IgD-negative memory B cell (primary cell): ENCODE measurements around the gene PNRC2. TPM values are rescaled to one million over a fixed set of nuclear protein-coding genes. Genes with fewer than 3 reads are reported as not detected.
"Not testable (repeated sequence)": the region's sequence is repeated elsewhere in the genome, so short reads cannot be mapped to it uniquely, and the experiment has no call there.

Experiments
- H3K27ac Mint-ChIP-seq, 3 donors: one replicate each; pipeline ENCODE4 v1.8.0; 2020 to 2022; ENCODE audit warnings: mild to moderate bottlenecking in 3 of 3, mixed read lengths in 3 of 3, moderate library complexity in 1 of 3
- H3K27me3 Mint-ChIP-seq: one replicate; pipeline ENCODE4 v1.8.0; 2021; ENCODE audit warnings: mixed read lengths
- H3K36me3 Mint-ChIP-seq: one replicate; pipeline ENCODE4 v1.8.0; 2020; ENCODE audit warnings: mild to moderate bottlenecking, mixed read lengths
- H3K4me1 Mint-ChIP-seq, 3 donors: one replicate each; pipeline ENCODE4 v1.8.0; 2020 to 2022; ENCODE audit warnings: mixed read lengths in 3 of 3, mild to moderate bottlenecking in 1 of 3
- H3K4me3 Mint-ChIP-seq, 4 donors: one replicate each; pipeline ENCODE4 v1.8.0; 2020 to 2022; ENCODE audit warnings: mild to moderate bottlenecking in 4 of 4, mixed read lengths in 4 of 4, moderate library complexity in 3 of 4
- H3K9me3 Mint-ChIP-seq, 3 donors: one replicate each; pipeline ENCODE4 v1.8.0; 2020 to 2021; ENCODE audit warnings: mixed read lengths in 3 of 3, mild to moderate bottlenecking in 1 of 3
- polyA plus RNA-seq: library from polyadenylated mRNA; unstranded; fragments of 300-500 nt; fragmentation: Illumina TruSeq; gene quantifications from one replicate; pipeline ENCODE4 v1.2.3, GENCODE V29; 2021

PNRC2 gene
- polyA plus RNA-seq, 1 donor from 2014 or later, result 143 TPM

- Mint-ChIP-seq H3K36me3 (peaks cover 5% of the 10 kb centered on the region), H3K27me3 (no peaks in the 10 kb centered on the region), H3K9me3 (no peaks in the 10 kb centered on the region), H3K4me3 (peak overlapping the region in 2 of 4 donors; percentile 36 to 65), H3K27ac (peak overlapping the region; percentile 9 to 87 (median 87)), H3K4me1 (peaks cover 34 to 39% (median 37%) of the 10 kb centered on the region in 3 donors)
These were observed 4.6 kb downstream of the PNRC2 start for GRCh38 chr1:23964235-23964668.

- no peaks in the 10 kb centered on the region for H3K9me3 Mint-ChIP-seq
- H3K36me3 Mint-ChIP-seq, result peaks cover 3% of the 10 kb centered on the region
- H3K27me3 Mint-ChIP-seq, result no peaks in the 10 kb centered on the region
- peak overlapping the region; percentile 9 to 87 (median 87) for H3K27ac Mint-ChIP-seq
- H3K4me1 Mint-ChIP-seq, result peaks cover 30 to 39% (median 37%) of the 10 kb centered on the region in 3 donors
- H3K4me3 Mint-ChIP-seq, result peak overlapping the region in 2 of 4 donors; percentile 36 to 65
These were observed 5.4 kb downstream of the PNRC2 start for GRCh38 chr1:23964790-23965740.

GRCh38 chr1:23966973-23967493 lies 7.4 kb downstream of the PNRC2 start:
- H3K4me1 Mint-ChIP-seq, result peaks cover 23 to 30% (median 26%) of the 10 kb centered on the region in 3 donors
- no peaks in the 10 kb centered on the region for H3K9me3 Mint-ChIP-seq
- H3K27ac Mint-ChIP-seq, result peak overlapping the region in 2 of 3 donors; percentile 6 to 58
- H3K4me3 Mint-ChIP-seq, result no peak overlapping the region
- peaks cover 3% of the 10 kb centered on the region for H3K36me3 Mint-ChIP-seq
- H3K27me3 Mint-ChIP-seq, result no peaks in the 10 kb centered on the region

- H3K4me3 Mint-ChIP-seq, result peak overlapping the region in 1 of 4 donors; percentile 35
- H3K27ac Mint-ChIP-seq, result peak overlapping the region in 2 of 3 donors; percentile 6 to 58
- peaks cover 23 to 28% (median 24%) of the 10 kb centered on the region in 3 donors for H3K4me1 Mint-ChIP-seq
- peaks cover 3% of the 10 kb centered on the region for H3K36me3 Mint-ChIP-seq
- H3K9me3 Mint-ChIP-seq, result no peaks in the 10 kb centered on the region
- H3K27me3 Mint-ChIP-seq, result no peaks in the 10 kb centered on the region
These were observed 8.2 kb downstream of the PNRC2 start for GRCh38 chr1:23967871-23968270.

- Mint-ChIP-seq H3K9me3 (no peaks in the 10 kb centered on the region), H3K27me3 (no peaks in the 10 kb centered on the region), H3K4me1 (peaks cover 43 to 57% (median 46%) of the 10 kb centered on the region in 3 donors), H3K4me3 (peak overlapping the region; percentile 46 to 86 (median 68)), H3K27ac (peak overlapping the region in 2 of 3 donors; percentile 16 to 89), H3K36me3 (peaks cover 2% of the 10 kb centered on the region)
These were observed 17.7 kb downstream of the PNRC2 start for GRCh38 chr1:23977187-23977853.

- Mint-ChIP-seq H3K36me3 (peaks cover 2% of the 10 kb centered on the region), H3K27ac (peak overlapping the region; percentile 59 to 96 (median 89)), H3K4me3 (peak overlapping the region; percentile 86 to 99 (median 92)), H3K4me1 (peaks cover 43 to 57% (median 46%) of the 10 kb centered on the region in 3 donors), H3K27me3 (no peaks in the 10 kb centered on the region), H3K9me3 (no peaks in the 10 kb centered on the region)
These were observed 18.2 kb downstream of the PNRC2 start for GRCh38 chr1:23977854-23978191.

- Mint-ChIP-seq H3K4me1 (peaks cover 44 to 53% (median 46%) of the 10 kb centered on the region in 3 donors), H3K9me3 (no peaks in the 10 kb centered on the region), H3K36me3 (peaks cover 2% of the 10 kb centered on the region), H3K27ac (peak overlapping the region; percentile 84 to 99 (median 89)), H3K4me3 (peak overlapping the region; percentile 86 to 99 (median 92)), H3K27me3 (no peaks in the 10 kb centered on the region)
These were observed 19.2 kb downstream of the PNRC2 start for GRCh38 chr1:23978805-23979204.

GRCh38 chr1:23979387-23979880 lies 19.8 kb downstream of the PNRC2 start:
- no peaks in the 10 kb centered on the region for H3K27me3 Mint-ChIP-seq
- peak overlapping the region; percentile 89 to 99 (median 96) for H3K27ac Mint-ChIP-seq
- no peaks in the 10 kb centered on the region for H3K9me3 Mint-ChIP-seq
- peak overlapping the region; percentile 86 to 99 (median 92) for H3K4me3 Mint-ChIP-seq
- peaks cover 42 to 53% (median 43%) of the 10 kb centered on the region in 3 donors for H3K4me1 Mint-ChIP-seq
- peaks cover 2% of the 10 kb centered on the region for H3K36me3 Mint-ChIP-seq

- Mint-ChIP-seq H3K27ac (peak within 1 kb of the TSS; percentile 89 to 99 (median 97)), H3K4me3 (peak within 1 kb of the TSS; percentile 86 to 99 (median 92)), H3K4me1 (peaks cover 35 to 49% (median 39%) of the 10 kb centered on the region in 3 donors), H3K9me3 (no peaks in the 10 kb centered on the region), H3K27me3 (no peaks in the 10 kb centered on the region), H3K36me3 (peaks cover 2% of the 10 kb centered on the region)
These were observed 20.5 kb downstream of the PNRC2 start, which contains the start of gene SRSF10 for GRCh38 chr1:23979881-23980727. TSS of gene SRSF10 (minus strand) at chr1:23980327. CDS start at chr1:23980255, 72 bp downstream.

GRCh38 chr1:23980728-23981070 lies 21.1 kb downstream of the PNRC2 start:
- H3K9me3 Mint-ChIP-seq, result no peaks in the 10 kb centered on the region
- peaks cover 2% of the 10 kb centered on the region for H3K36me3 Mint-ChIP-seq
- H3K4me3 Mint-ChIP-seq, result peak overlapping the region; percentile 86 to 99 (median 92)
- peaks cover 32 to 46% (median 36%) of the 10 kb centered on the region in 3 donors for H3K4me1 Mint-ChIP-seq
- H3K27ac Mint-ChIP-seq, result peak overlapping the region; percentile 89 to 99 (median 97)
- no peaks in the 10 kb centered on the region for H3K27me3 Mint-ChIP-seq

- no peaks in the 10 kb centered on the region for H3K27me3 Mint-ChIP-seq
- no peaks in the 10 kb centered on the region for H3K36me3 Mint-ChIP-seq
- H3K9me3 Mint-ChIP-seq, result no peaks in the 10 kb centered on the region
- H3K4me3 Mint-ChIP-seq, result no peak overlapping the region
- peaks cover 4 to 11% (median 5%) of the 10 kb centered on the region in 3 donors for H3K4me1 Mint-ChIP-seq
- H3K27ac Mint-ChIP-seq, result peak overlapping the region in 1 of 3 donors; percentile 76
These were observed 25.0 kb downstream of the PNRC2 start for GRCh38 chr1:23984417-23985186.

- H3K4me3 Mint-ChIP-seq, H3K36me3 Mint-ChIP-seq, H3K27me3 Mint-ChIP-seq, H3K9me3 Mint-ChIP-seq, H3K27ac Mint-ChIP-seq: not testable (repeated sequence)
- peaks cover 6 to 16% (median 12%) of the 10 kb centered on the region in 3 donors for H3K4me1 Mint-ChIP-seq
These were observed 27.4 kb downstream of the PNRC2 start for GRCh38 chr1:23987038-23987437.

- H3K4me3 Mint-ChIP-seq, result no peak overlapping the region
- H3K9me3 Mint-ChIP-seq, result no peaks in the 10 kb centered on the region
- H3K27me3 Mint-ChIP-seq, result no peaks in the 10 kb centered on the region
- H3K27ac Mint-ChIP-seq, result no peak overlapping the region
- H3K4me1 Mint-ChIP-seq, result peaks cover 6 to 14% (median 12%) of the 10 kb centered on the region in 3 donors
- H3K36me3 Mint-ChIP-seq, result no peaks in the 10 kb centered on the region
These were observed 29.6 kb downstream of the PNRC2 start for GRCh38 chr1:23989263-23989662.
